SK-N-SH (cell line): Measurements from ENCODE around the gene HOXA4.

ENCODE experiments used
- CTCF ChIP-seq: fragments of 200-600 bp; sonication (generic); IDR thresholded peaks from 2 replicates; pipeline ENCODE4 v1.6.1; 2017; ENCODE audit warnings: antibody characterized with exemption, mild to moderate bottlenecking, moderate library complexity
- ELF1 ChIP-seq: IDR thresholded peaks from 2 replicates; pipeline ENCODE4 v1.4.0; 2012
- EP300 ChIP-seq, 2 experiments: IDR thresholded peaks; 2 replicates each; pipeline versions ENCODE4 v1.4.0 to v1.6.1; 2012; ENCODE audit warnings: borderline replicate concordance in 1 of 2, low read depth in 1 of 2, low read length in 1 of 2
- EZH2phosphoT487 ChIP-seq: fragments of 200-600 bp; sonication (generic); IDR thresholded peaks from 2 replicates; pipeline ENCODE4 v1.6.1; 2017; ENCODE audit warnings: low read depth, mixed run types, mild to moderate bottlenecking, antibody characterized with exemption, moderate library complexity, borderline replicate concordance
- FOSL2 ChIP-seq: IDR thresholded peaks from 2 replicates; pipeline ENCODE4 v1.4.0; 2012; ENCODE audit warnings: low read depth, mild to moderate bottlenecking, moderate library complexity, borderline replicate concordance
- MAX ChIP-seq: IDR thresholded peaks from 2 replicates; pipeline ENCODE4 v1.4.0; 2012; ENCODE audit warnings: low read depth
- MXI1 ChIP-seq: IDR thresholded peaks from 2 replicates; pipeline ENCODE4 v1.6.1; 2012; ENCODE audit warnings: mild to moderate bottlenecking, low read depth, low read length, improper control_type of control experiment
- NFIC ChIP-seq: IDR thresholded peaks from 2 replicates; pipeline ENCODE4 v1.4.0; 2012; ENCODE audit warnings: borderline replicate concordance
- POLR2AphosphoS5 ChIP-seq: IDR thresholded peaks from 2 replicates; pipeline ENCODE4 v1.6.1; 2012; ENCODE audit warnings: low read depth, low read length
- RCOR1 ChIP-seq: fragments of 150-350 bp; IDR thresholded peaks from 2 replicates; pipeline ENCODE4 v1.6.1; 2017; ENCODE audit warnings: antibody characterized with exemption, low read length
- REST ChIP-seq: IDR thresholded peaks from 2 replicates; pipeline ENCODE4 v1.6.1; 2012; ENCODE audit warnings: mild to moderate bottlenecking, low read depth, low read length, moderate library complexity
- TAF1 ChIP-seq: IDR thresholded peaks from 2 replicates; pipeline ENCODE4 v1.6.1; 2012; ENCODE audit warnings: low read depth, mild to moderate bottlenecking, low read length, moderate library complexity, borderline replicate concordance
- TEAD4 ChIP-seq: IDR thresholded peaks from 2 replicates; pipeline ENCODE4 v1.4.0; 2012; ENCODE audit warnings: mild to moderate bottlenecking, borderline replicate concordance; ENCODE audit not compliant: insufficient read depth
- TF ChIP-seq, protein P1 (sequence below): fragments of 150-350 bp; IDR thresholded peaks from 2 replicates; pipeline ENCODE4 v1.6.1; 2017; ENCODE audit warnings: antibody characterized with exemption, low read length, low read depth, borderline replicate concordance

GRCh38 chr7:27155816-27156507 lies 25.4 kb upstream of the HOXA4 start:
- no peak for TF ChIP-seq CTCF
- TF ChIP-seq POLR2AphosphoS5 = no peak
- TF ChIP-seq REST = no peak
- no peak for TF ChIP-seq EZH2phosphoT487
- no peak for TF ChIP-seq MXI1
- TF ChIP-seq FOSL2 = no peak
- TF ChIP-seq EP300 (IDR thresholded peaks at IDR 0.05; ENCODE audit: borderline replicate concordance in 1 of 2, low read depth in 1 of 2, low read length in 1 of 2) = no peak
- no peak for TF ChIP-seq TAF1
- no peak for TF ChIP-seq ELF1
- TF ChIP-seq MAX = no peak
- TF ChIP-seq NFIC = no peak
- TF ChIP-seq, protein P1, sequence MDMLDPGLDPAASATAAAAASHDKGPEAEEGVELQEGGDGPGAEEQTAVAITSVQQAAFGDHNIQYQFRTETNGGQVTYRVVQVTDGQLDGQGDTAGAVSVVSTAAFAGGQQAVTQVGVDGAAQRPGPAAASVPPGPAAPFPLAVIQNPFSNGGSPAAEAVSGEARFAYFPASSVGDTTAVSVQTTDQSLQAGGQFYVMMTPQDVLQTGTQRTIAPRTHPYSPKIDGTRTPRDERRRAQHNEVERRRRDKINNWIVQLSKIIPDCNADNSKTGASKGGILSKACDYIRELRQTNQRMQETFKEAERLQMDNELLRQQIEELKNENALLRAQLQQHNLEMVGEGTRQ = no peak
- TF ChIP-seq TEAD4 = no peak
- no peak for TF ChIP-seq RCOR1
